Measurements from ENCODE around the gene CES5A.
"Not testable (repeated sequence)": the region's sequence is repeated elsewhere in the genome, so short reads cannot be mapped to it uniquely, and the experiment has no call there.

CES5A gene

GRCh38 chr16:55825115-55825728, 50.0 kb downstream of the CES5A start:
- no peak for DNase-seq

- DNase-seq = no peak
These were observed 50.6 kb downstream of the CES5A start for GRCh38 chr16:55824473-55825000.

- DNase-seq = no peak
These were observed 52.8 kb downstream of the CES5A start for GRCh38 chr16:55822280-55822810.

- DNase-seq = no peak
These were observed 54.0 kb downstream of the CES5A start for GRCh38 chr16:55821210-55821609.

DNA sequence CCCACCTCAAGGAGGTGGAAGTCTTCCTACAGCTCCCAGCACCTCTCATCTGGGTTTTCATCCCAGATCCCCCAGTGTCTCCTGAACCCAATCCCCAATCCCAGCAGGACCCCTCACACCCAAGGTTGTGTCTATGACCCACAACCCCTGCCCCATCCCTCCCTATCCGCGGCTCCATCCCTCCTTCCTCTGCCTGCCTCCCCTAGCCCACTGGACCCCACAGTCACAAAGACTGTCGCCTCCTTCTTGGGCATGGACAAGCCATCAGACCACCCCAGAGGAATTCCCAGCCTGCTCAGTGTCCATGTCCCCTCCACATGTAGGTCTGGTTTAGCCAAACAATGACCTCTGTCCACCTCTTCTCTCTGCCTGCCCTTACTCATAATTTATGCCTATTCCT, 54.6 kb downstream of the CES5A start:
- DNase-seq = no peak

DNA sequence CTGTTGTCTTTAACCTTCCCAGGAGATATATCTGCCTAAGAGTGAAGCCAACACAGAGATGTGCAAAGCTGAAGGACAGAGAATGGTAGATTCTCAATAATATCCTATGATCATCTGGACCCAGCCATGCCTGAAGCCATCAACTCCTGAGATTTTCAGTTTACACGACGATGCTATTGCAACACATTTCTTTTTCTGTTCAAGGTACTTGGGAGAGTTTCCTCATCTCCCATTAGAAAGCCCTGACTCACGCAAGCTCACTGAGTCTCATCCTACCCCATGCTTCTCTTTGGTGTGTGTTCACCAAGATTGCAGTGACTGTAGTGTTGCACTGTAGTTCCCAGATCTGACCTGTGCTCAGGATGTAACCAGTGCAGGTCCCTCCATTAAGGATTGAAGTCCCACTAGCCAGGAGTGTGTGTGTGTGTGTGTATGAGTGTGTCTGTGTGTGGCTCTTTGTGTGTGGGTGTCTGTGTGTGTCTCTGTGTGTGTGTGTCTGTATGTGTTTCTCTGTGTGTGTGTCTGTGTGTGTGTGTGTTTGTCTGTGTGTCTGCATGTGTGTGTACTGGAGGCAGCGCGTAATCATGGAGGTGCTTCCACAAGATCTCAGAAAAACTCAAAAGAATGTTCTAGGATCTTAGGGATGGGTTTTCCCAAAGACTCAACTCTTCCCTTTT, 57.8 kb downstream of the CES5A start:
- DNase-seq = no peak

- not testable (repeated sequence) for DNase-seq
These were observed 59.0 kb downstream of the CES5A start for GRCh38 chr16:55816222-55816621.

GRCh38 chr16:55815320-55815719, 59.9 kb downstream of the CES5A start:
- no peak for DNase-seq

- DNase-seq = not testable (repeated sequence)
These were observed 61.0 kb downstream of the CES5A start for GRCh38 chr16:55814174-55814573.

DNA sequence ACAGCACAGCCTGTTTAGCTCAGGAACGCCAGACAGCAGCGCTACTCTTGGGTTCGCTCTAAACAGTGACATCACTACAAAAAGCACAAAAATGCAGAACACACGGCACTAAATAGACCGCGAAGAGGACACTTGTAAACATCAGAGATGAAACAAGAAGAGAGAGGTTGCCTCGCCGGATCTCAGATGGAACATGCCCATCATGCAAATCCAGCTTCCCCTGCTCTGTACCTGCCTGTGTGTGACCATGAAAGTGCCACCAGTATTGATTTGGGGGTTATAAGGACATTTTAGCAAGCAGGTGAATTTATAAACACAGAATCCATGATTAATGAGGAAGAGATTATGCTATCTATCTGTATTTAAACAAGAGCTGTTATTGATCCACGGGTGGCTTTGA, 61.4 kb downstream of the CES5A start:
- not testable (repeated sequence) for DNase-seq

DNA sequence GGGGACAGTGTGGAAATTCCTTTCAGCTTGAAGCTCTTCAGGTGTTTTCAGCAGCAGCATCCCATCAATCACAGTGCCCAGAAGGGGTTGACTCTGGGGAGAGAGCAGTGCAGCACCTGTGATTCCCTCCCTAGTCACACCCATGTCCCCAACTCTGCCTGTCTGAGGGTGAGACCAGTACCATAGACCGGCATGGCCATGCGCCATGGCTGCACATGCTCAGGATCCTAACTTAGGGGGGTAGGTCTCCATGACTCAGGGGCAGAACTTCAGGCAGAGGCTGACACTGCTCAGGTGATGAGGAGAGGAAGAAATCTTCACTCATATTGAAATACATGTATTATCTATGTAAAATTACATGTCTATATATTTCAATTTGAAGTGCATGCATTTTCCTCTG, 62.2 kb downstream of the CES5A start:
- DNase-seq = no peak

DNA sequence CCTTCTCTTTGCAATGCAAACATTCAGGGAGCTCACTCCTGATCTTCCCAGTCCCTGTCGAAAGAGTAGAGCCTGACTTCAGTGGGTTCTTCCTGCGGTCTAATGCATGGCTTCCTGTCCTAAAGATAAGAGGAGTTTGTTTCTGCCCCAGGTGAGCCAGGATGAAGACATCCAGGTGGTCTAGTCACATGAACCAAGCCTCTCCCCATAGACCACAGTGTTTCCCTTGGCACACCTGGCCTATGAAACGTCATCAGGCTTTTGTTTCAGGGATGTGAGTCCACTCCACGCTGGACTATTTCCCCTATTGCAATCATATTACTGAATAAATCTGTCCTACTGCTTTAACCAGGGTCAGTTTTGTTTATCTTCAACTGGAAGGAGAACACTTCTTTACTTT, 63.4 kb downstream of the CES5A start:
- no peak for DNase-seq

DNA sequence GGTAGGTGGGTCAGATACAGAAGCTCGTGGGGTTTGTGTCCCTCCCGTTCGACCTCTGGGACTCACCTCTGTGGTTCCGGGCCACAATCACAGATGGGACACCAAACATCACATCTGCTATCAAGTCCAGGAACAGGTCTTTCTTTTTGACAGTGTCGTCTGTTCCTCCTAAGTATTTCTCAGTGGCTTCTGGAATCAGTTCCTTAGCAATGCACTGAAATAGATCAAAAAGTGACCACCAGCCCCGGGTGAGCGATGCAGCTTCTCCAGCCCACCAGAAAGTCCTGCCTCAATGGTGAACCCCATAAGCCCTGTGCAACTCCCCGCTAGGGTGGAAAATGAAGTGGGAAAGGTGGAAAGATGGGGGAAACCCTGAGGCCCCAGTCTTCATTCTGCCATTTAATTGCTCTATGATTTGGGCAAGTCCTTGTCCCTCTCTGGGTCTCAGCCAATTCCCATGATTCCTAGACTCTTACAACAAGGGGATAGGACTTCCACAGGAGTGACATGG, 64.7 kb downstream of the CES5A start:
- no peak for DNase-seq

- DNase-seq = no peak
These were observed 65.3 kb downstream of the CES5A start for GRCh38 chr16:55809851-55810250.

DNA sequence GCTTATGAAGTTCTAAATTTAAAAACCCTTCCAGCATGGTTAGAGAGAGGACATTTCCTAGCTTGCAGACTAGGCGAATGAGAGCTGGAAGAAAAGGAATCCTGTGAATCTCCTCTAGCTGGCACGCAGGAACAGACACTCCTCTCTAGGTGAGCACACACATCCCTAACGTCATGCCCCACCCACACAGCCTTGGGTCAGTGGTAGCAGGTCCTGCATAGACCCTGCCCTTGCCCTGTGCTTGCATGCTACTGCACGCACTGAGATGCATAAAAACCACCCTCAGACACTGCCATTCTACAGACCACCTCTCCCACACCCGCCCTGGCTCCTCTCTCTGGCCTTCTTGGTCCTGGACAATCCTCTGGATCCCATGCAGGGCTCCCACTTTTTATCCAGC, 65.8 kb downstream of the CES5A start:
- DNase-seq = no peak

DNA sequence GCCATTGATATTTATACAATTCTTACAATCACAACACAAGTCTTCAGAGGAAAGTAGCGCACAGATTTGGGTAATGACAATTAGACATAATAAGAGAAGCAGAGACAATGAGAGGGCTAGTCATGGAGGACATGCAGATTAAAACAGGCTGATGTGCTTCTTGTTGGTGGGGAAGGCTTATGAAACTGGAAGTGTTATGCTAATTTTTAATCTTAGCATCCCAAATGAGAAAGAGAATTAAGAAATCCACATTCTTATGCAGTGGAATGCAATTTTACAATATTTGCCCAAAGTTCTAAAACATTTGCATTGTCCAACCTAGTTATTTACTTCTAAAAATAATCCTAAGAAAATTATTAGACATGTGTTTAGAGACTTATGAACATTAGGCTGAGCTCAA, 66.9 kb downstream of the CES5A start:
- not testable (repeated sequence) for DNase-seq

- not testable (repeated sequence) for DNase-seq
These were observed 70.1 kb downstream of the CES5A start for GRCh38 chr16:55805104-55805503.

DNA sequence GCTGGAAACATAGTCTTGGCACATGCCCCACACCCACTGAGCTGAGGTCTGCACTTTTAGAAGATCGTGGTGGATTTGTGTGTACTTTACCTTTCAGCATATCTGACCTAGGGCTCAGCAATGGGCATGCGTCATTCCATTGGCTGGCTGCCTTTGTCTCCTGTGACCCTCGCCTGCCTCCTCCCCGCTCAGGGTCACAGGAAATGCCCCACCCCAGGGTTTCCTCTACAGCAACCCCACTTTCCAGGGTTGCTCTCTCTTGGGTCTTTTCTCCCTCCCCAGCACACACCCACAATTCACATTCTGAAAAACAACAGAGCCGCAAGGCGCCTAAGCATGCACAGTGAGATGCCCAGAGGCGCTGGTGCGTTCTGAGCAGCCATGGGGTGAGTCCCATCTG, 71.5 kb downstream of the CES5A start:
- DNase-seq = not testable (repeated sequence)
